GM12878 (cell line): Measurements from ENCODE around the gene HSD17B12.

Source experiments
- ATF3 ChIP-seq: IDR thresholded peaks from 2 replicates; pipeline ENCODE4 v1.6.1; 2011; ENCODE audit warnings: low read depth, mild to moderate bottlenecking, low read length, moderate library complexity, borderline replicate concordance; ENCODE audit errors: extremely low read depth
- DPF2 ChIP-seq: fragments of 450-650 bp; IDR thresholded peaks from 2 replicates; pipeline ENCODE4 v1.6.1; 2017; ENCODE audit warnings: mild to moderate bottlenecking
- E4F1 ChIP-seq: fragments of 450-650 bp; IDR thresholded peaks from 2 replicates; pipeline ENCODE4 v1.6.1; 2018; ENCODE audit warnings: borderline replicate concordance, mild to moderate bottlenecking; ENCODE audit not compliant: partially characterized antibody
- MYC ChIP-seq: IDR thresholded peaks from 2 replicates; pipeline ENCODE4 v1.6.1; 2011; ENCODE audit warnings: mild to moderate bottlenecking, low read length, moderate library complexity, inconsistent platforms; ENCODE audit not compliant: insufficient read depth, insufficient replicate concordance, insufficient read length, severe bottlenecking
- RELA ChIP-seq: fragments of 450-650 bp; IDR thresholded peaks from 2 replicates; pipeline ENCODE4 v1.8.0; 2014; ENCODE audit warnings: borderline replicate concordance; ENCODE audit not compliant: partially characterized antibody
- TF ChIP-seq, protein P1 (sequence below): IDR thresholded peaks from 2 replicates; pipeline ENCODE4 v1.6.1; 2012; ENCODE audit warnings: low read depth, low read length, improper control_type of control experiment

- TF ChIP-seq, protein P1, sequence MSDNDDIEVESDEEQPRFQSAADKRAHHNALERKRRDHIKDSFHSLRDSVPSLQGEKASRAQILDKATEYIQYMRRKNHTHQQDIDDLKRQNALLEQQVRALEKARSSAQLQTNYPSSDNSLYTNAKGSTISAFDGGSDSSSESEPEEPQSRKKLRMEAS: no peak
- no peak for TF ChIP-seq E4F1
- TF ChIP-seq MYC: no peak
- TF ChIP-seq DPF2: no peak
- no peak for TF ChIP-seq ATF3
- no peak for TF ChIP-seq RELA
Observed at GRCh38 chr11:43734256-43734655, 53.7 kb downstream of the HSD17B12 start.
